NCI-H128 (cell line): ENCODE measurements around the gene UBXN7.
"Not testable (repeated sequence)": the region's sequence is repeated elsewhere in the genome, so short reads cannot be mapped to it uniquely, and the experiment has no call there.

Experiments used
- DNase-seq: peaks from one replicate; lab custom pipeline; 2025; ENCODE audit not compliant: unreplicated experiment; lab: John Stamatoyannopoulos, UW

UBXN7 gene

DNA sequence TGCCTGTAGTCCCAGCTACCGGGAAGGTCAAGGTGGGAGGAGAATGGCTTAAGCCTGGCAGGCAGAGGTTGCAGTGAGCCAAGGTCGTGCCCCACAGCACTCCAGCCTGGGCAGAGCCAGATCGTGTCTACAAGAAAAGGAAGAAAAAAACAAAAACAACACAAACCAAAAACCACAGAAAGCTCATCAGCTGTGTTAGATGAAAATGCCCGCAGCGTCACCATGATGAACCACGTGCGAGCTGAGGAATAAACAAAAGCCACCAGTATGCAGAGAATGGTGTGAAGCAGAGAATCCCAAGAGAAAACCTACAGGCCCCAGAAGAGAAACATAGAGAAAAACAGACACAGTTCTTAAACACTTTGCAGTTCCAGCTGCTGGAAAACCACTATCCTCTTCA is 74.3 kb downstream of the UBXN7 start:
- no peak for DNase-seq

DNA sequence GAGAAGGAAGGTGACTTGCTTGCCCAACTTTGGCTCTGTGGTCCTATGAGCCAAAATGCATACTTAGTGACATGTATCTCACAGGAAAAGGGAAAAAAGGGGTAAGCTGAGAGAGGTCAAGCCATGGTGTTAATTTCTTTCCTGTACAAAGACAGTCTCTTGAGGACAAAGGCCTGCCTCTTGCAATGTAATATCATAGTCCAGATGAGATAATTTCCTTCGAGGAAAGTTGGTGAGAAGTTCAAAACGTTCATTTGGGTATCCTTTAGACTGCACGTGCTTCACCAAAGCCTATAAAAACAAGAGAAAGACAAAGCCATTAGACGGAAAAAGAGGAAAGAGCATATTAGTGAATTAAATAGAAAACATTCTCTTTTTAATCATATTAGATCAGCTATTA is 75.7 kb downstream of the UBXN7 start:
- no peak for DNase-seq

DNA sequence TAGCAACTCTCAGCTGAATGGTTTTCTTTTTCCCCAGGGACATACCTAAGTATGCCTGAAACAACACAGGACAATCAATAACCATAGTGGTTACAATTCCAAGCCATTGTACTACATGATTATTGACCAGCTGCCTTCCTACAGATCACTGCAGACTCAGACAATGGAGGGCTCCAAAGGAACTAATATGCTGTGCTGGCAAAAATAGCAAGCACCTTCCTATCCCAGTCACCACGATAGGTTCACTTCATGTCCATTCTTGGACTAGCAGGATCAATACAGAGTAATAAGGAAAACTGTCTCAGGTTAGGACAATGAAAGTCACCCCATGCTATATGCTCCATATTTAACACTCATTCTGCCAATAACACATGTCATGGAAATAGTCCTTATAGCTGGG is 76.6 kb downstream of the UBXN7 start:
- no peak for DNase-seq

DNA sequence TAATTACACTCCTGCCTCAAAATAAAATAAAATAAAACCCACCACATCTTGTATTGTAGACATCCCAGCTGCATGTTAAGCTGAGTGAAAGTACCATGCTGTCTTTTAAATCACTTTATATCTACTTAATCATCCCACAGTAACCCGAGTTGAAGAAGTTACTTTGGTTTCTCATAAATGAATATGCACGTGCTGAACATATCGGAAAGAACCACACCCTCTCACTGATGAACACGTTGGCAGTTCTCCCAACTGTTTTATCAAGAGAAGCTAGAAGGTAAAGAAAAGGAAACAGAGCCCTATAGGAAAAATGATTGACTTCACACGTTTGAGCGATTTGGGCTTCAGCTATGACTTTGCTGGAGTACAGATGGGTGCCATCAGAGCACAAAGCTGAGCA is 78.1 kb downstream of the UBXN7 start:
- DNase-seq, result no peak

DNA sequence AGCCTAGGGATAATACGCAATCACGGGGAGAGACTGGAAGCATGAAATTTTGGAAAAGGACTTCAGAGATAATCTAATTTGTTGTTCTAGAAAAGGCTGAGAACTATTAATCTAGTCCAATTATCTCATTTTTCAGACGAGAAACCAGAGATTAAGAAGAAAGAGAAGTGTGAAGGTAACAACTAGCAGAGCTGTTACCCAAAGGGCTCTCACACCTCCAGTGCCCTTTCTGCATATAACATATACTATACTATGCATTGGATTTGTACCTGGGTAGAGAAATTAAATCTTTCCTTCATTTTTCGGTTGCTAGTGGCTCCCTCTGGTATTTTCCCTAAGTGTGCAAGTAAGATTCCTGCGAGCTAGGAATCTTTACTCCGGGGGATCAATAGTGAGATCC is 80.7 kb downstream of the UBXN7 start:
- no peak for DNase-seq

DNA sequence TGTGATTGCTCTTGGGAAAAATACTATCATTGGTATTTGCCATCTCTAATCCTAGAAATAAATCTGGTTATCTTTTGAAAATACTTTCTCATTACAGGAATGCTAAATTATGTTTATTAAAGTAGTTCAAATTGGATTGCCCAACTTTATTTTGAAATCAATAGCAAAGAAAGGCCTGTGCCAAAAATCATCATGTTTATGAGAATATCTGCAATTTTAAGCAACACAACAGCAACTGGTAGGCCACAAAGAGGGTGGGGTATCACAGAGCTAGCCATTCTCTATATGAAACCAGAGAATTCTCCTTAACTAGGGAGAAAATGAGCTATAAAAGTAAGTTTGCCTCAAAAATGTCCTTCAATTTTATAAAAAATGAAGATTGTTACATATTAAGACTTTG is 82.2 kb downstream of the UBXN7 start:
- no peak for DNase-seq

DNA sequence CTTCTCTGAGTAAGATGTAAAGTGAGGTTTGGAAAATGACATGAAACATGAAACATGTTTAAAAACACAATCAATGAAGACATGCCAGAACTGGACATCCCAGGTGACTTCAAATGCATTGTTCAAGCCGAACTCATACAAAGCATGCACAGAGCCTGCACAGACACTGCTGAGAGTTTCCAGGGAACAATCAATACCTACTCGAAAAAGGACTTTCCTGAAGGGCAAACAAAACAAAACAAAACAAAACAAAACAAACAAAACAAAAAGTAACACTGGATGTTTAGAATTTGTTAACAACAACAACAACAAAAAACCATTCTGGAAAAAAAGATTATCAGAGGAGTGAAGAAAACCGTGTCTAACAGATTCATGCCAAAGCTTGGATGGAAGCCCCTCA is 83.5 kb downstream of the UBXN7 start:
- no peak for DNase-seq

DNA sequence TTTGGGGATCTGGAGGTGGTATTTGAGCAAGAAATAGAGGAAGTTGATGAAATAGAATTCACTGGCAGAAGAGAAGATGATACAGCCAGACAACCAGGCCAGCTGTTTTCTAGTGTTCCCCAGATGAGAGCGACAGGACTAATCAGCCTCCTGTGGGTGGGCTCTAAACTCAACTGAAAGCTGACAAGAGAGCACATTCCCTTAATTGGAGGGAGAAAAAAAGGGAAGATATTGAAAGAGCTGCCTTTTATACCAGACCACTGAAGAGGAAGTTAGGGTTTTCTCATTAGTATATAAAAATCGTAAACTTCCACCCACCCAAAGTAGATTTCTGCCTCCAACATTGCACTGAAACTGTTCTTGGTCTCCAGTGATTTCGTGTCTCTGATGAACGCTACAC is 87.6 kb downstream of the UBXN7 start:
- no peak for DNase-seq

DNA sequence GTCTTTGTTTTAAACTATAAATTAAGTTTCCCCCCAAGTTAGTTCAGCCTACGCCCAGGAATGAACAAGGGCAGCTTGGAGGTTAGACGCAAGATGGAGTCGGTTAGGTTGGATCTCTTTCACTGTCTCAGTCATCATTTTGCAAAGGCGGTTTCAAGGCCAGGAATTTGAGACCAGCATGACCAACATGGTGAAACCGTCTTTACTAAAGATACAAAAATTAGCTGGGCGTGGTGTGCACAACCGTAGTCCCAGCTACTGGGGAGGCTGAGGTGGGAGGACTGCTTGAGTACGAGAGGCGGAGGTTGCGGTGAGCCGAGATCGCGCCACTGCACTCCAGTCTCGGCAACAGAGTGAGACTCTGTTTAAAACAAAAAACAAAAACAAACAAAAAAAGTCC is 88.3 kb downstream of the UBXN7 start:
- DNase-seq, result not testable (repeated sequence)

DNA sequence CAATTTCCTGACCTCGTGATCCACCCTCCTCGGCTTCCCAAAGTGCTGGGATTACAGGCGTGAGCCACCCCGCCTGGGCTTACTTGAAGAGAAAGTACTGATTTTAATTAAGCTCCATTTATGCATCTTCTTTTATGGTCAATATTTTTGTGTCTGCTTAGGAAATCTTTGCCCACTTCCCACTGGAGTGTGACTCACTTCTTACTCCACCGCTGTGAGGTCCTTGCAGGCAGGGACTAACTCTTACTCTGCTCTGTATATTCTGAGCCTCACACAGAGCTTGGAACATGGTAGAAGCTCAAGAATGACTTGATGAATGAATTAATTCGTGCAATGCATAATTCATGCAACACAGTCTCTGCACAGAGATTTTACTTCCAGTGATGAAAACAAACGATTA is 91.1 kb downstream of the UBXN7 start:
- no peak for DNase-seq

DNA sequence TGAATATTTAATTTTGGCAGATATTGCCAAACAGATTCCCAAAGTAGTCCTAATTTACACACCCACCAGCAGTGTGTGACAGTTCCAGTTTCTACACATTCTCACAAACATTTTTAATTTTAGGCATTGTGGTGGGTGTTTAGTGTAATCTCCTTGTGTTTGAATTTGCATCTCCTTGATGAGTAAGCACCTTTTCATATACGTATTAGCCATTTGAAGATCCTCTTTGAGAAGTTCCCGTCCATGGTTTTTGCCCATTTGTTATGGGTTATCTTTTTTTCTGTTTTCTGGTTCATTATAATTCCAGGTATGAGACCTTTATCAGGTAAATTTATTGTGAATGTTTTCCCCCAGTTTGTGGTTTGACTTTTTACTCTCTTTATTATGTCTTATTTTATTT is 91.8 kb downstream of the UBXN7 start:
- no peak for DNase-seq

DNA sequence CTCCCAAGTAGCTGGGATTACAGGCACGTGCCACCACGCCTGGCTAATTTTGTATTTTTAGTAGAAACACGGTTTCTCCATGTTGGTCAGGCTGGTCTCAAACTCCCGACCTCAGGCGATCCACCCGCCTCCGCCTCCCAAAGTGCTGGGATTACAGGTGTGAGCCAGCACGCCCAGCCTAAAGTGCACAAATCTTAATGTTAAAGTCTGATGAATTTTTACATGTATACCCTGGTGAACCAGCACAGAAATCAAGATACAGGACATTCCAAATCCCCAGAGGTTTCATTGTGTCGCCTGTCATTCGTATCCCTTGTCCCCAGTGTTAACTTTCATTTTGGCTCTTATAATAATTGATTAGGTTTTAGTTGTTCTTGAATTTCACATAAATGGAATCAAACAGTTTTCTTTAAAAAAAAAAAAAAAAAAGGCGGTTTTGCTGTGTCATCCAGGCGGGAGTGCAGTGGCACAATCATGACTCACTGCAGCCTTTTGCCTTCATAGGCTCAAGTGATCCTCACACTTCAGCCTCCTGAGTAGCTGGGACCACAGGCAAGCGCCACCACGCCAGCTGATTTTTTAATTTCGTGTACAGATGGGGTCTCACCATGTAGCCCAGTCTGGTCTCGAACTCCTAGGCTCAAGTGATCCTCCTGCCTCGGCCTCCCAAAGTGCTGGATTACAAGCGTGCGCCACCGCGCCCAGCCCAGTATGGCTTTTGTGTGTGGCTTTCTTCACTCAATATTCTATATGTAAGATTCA is 92.6 kb downstream of the UBXN7 start:
- no peak for DNase-seq

DNA sequence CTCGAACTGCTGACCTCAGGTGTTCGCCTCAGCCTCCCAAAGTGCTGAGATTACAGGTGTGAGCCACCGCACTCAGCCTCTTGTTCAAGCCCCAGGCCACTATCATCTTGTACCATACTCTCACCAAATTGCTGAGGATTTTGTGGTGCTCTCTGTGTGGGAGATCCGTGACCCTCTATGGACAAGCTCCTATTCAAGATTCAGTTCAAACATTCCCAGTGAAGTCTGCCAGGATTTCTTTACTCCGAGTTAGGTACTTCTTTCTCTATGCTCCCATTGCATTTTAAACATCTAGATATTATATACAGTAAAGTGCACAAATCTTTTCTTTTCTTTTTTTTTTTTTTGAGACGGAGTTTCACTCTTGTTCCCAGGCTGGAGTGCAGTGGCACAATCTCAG is 93.2 kb downstream of the UBXN7 start:
- DNase-seq, result no peak

DNA sequence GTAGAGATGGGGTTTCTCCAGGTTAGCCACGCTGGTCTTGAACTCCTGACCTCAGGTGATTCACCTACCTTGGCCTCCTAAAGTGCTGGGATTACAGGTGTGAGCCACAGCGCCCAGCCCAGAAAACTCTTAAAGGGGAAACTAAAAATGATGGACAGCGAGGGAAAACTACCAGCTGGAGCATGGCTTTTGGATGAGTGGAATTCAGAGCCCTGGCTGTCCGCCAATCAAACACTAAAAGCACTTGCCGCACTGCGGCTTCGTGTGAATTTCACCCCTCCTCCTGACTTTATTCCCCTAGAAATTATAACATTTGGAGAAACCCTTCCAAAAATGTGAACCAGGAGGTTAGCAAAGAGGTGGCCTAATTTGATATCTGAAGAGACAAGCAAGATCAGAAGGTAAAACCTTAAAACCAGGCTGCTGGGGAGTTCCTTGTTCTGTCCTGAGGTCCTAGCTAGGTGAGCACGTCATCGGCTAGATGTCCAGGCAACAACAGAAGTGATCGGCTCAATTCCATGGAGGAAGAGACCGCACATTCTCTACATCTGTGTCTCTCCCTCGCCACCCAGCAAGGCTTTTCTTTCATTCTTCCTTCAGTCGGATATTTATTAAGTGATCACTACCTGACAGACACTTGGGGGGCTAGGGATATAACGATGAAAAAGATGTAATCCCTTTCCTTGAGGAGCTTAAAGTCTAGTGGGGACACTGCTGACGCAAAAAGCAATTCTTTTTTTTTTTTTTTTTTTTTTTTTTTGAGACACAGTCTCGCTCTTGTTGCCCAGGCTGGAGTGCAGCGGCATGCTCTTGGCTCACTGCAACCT is 95.7 kb downstream of the UBXN7 start:
- DNase-seq, result no peak

DNA sequence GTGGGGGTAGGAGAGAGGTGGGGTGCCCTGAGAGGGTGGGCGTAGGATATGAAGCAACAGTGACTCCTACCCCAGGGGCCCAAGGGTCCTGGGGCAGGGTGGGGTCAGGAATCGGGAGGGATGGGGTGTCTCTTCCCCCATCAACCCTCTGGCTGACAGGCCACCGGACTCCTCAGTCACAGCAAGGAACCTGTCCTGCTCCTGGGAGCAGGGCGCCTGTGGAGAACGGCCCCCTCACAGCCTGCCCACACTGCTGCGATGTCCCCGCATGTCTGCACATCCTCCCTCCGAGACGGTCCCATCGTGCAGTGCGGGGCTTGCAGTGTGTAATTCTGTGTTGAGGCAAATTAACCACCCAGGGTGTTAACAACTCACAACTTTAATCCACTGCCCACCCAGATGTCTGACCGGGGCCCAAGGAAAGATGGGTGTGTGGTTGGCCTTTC is 96.7 kb downstream of the UBXN7 start:
- DNase-seq, result no peak

DNA sequence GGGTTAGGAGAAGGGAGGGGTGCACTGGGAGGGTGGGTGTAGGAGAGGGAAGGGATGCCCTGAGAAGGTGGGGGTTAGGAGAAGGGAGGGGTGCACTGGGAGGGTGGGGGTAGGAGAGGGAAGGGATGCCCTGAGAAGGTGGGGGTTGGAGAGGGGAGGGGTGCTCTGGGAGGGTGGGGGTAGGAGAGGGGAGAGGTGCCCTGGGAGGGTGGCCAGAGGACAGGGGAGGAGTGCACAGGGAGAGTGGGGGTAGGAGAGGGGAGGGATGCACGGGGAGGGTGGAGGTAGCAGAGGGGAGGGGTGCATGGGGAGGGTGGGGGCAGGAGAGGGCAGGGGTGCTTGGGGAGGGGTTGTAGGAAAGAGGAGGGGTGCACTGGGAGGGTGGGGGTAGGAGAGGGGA is 97.2 kb downstream of the UBXN7 start:
- no peak for DNase-seq

DNA sequence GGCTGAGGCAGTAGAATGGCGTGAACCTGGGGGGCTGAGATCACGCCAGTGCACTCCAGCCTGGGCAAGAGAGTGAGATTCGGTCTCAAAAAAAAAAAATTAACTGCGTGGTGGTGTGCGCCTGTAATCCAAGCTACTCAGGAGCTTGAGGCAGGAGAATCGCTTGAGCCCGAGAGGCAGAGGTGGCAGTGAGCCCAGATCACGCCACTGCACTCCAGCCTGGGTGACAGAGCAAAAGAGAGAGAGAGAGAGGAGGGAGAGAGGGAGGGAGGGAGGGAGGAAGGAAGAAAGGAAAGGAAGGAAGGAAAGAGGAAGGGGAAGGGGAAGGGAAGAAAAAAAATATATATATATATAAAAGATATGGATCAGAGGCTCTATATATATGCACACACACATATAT is 100.1 kb downstream of the UBXN7 start:
- DNase-seq, result no peak

DNA sequence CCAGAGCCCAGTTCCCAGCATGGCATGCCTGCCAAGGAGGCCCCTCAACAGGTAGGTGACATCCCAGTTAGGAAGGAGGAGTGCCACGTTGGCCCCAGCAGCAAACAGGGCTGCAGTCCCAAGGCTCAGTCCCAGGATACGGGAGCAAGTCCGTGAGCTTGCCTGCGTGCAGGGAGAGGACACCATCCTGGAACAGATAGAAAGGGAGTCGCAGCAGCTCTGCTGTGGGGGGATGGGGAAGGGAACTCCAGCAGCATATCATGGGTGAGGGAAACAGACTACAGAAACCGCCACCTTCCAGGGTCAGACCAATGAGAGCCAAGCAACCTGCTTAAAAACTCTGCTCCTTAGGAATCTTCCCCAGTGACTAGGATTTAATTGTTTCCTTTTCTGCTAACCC is 104.8 kb downstream of the UBXN7 start:
- no peak for DNase-seq

DNA sequence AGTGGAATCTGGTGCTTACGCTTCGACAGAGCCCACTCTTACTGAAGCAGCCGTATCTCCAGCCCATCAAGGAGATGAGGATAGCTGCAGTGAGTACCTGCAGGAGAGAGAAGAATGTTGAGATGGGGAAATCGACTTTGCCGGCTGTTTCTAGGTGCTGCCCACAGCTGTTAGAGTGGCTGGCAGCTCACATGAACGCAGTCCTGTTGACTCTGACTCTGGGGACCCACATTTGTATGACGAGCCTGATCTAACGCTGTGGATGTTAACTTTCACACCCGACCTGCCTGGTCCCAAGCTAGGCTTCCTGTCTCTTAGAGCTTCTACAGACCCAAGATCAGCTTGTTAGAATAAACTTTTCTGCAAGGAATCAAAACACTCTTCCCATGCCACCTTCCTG is 105.3 kb downstream of the UBXN7 start:
- DNase-seq, result no peak

DNA sequence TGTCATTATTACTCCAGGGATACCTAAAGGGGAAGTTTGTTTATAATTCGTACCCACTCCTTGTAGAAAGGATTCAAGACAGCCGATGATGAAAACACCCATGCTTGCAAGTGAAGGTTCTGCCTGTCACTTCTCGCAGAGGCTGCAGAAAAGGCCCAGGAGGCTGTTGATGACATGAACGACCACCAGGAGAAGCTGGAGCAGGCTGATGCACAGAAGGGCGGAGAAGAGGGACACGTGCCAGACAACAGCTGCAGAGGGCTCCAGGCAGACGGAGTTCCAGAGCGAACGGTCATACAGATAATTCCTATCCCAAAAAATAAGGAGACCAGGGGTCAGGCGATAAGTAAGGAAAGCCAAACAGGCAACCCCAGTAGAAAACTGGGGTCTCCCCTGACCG is 108.5 kb downstream of the UBXN7 start:
- DNase-seq, result no peak

DNA sequence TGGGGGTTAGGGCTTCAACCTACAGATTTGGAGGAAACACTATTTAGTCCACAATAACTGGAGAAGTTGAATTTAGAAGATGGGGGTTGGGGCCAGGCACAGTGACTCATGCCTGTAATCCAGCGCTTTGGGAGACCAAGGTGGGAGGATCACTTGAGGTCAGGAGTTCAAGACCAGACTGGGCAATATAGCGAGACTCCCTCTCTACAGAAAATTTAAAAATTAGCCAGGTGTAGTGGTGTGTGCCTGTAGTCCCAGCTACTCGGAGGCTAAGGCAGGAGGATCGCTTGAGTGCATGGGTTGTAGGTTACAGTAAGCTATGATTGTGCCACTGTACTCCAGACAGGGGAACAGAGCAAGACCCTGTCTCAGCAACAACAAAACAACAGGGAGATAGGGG is 109.2 kb downstream of the UBXN7 start:
- no peak for DNase-seq

DNA sequence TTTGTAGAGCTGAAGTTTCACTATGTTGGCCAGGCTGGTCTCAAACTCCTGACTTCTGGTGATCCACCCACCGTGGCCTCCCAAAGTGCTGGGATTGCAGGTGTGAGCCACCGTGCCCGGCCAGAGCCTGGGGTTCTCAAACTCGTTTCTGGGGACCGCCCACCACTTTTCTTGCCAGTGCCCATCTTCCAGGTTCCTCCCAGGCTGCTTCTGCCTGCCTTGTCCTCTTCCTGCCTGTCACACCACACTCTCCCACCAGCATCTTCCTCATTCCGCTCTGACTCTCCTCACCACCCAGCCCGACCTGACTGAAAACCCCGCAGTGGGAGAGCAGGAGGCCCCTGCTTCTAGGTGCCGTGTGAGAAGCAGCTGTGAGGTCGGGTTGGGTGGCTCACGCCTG is 111.1 kb downstream of the UBXN7 start:
- no peak for DNase-seq

DNA sequence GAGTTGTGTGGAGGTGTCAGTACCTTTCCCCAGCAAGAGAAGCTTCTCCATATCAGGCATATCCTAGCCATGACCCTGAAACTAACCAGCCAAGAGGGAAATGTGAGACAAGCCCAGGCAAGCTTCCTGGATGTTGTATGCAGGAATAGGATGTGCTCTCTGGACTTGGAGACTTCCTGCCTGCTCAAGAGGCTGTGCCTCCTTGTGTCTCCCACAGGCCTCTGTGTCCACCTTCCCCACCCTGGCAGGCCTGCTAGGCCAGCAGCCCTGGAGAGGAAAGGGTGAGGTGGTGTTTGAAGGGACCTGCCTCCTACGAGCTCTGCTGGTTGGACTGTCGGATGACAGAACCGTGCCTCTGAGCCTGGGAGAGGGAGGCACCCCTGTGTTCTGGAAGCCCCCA is 112.1 kb downstream of the UBXN7 start:
- no peak for DNase-seq
